Transverse colon (tissue), 4 donors: ENCODE results near the gene LRPAP1. TPM values are rescaled to one million over a fixed set of nuclear protein-coding genes. Genes with fewer than 3 reads are reported as not detected.

ENCODE experiments used
- DNase-seq: peaks from one replicate; pipeline ENCODE4 v3.0.0-alpha.2; 2019
- H3K27ac ChIP-seq, 4 donors: fragments of 200-600 bp; sonication (generic); 2 replicates each; pipeline ENCODE4 v1.5.1; 2016 to 2018; ENCODE audit warnings: inconsistent platforms in 4 of 4
- H3K27me3 ChIP-seq: fragments of 200-600 bp; sonication (generic); 2 replicates; pipeline ENCODE4 v1.5.1; 2017; ENCODE audit warnings: inconsistent platforms
- H3K36me3 ChIP-seq, 4 donors: fragments of 200-600 bp; sonication (generic); 2 replicates each; pipeline ENCODE4 v1.5.1; 2017 to 2019; ENCODE audit warnings: inconsistent platforms in 4 of 4
- H3K4me1 ChIP-seq, 4 donors: fragments of 200-600 bp; sonication (generic); 2 replicates each; pipeline ENCODE4 v1.5.1; 2017 to 2020; ENCODE audit warnings: inconsistent platforms in 4 of 4
- H3K4me3 ChIP-seq, 4 donors: fragments of 200-600 bp; sonication (generic); 1 replicate in 1 of 4; 2 replicates in 3 of 4; pipeline versions ENCODE4 v1.5.1 to v1.6.1; 2017 to 2019; ENCODE audit warnings: inconsistent platforms in 4 of 4
- H3K9me3 ChIP-seq, 2 donors: fragments of 200-600 bp; sonication (generic); 2 replicates each; pipeline ENCODE4 v1.5.1; 2017 to 2019; ENCODE audit warnings: inconsistent platforms in 2 of 2
- EP300 ChIP-seq: sonication (generic); formaldehyde crosslinking; IDR thresholded peaks from one replicate; pipeline ENCODE4 v1.6.1; 2017; ENCODE audit warnings: antibody characterized with exemption, low read depth
- POLR2A ChIP-seq: fragments of 450-650 bp; IDR thresholded peaks from one replicate; pipeline ENCODE4 v1.6.1; 2016; ENCODE audit warnings: antibody characterized with exemption, mild to moderate bottlenecking, moderate library complexity
- POLR2AphosphoS5 ChIP-seq, 3 donors: sonication (generic); formaldehyde crosslinking; IDR thresholded peaks; one replicate each; pipeline ENCODE4 v1.6.1; 2016; ENCODE audit warnings: antibody characterized with exemption in 3 of 3
- WGBS, 2 donors: methylation state at CpG; one replicate each; pipeline ENCODE4 v1.1.5; 2018; ENCODE audit warnings: low coverage in 1 of 2; 5-methylcytosine and 5-hydroxymethylcytosine counted together
- in situ Hi-C, 4 donors: fragments of 200-750 bp; cut with MboI; loops; one replicate each; pipeline versions ENCODE4 v1.15.0 to v1.15.1; 2017; ENCODE audit warnings: low sequenced_read_pairs in 3 of 4, low pct_ligation_motif_present in 1 of 4, low pct_unique_long_range_greater_than_20kb in 1 of 4
- intact Hi-C: fragments of 100-400 bp; cut with DNase I; formaldehyde crosslinking; loops from one replicate; pipeline ENCODE4 v1.15.1; 2023; ENCODE audit warnings: low total_unique reads
- total RNA-seq, 4 donors: library from RNA; depleted of rRNA; stranded (reverse); fragments of >200 nt; gene quantifications; one replicate each; pipeline ENCODE4 v1.1.0, GENCODE V29; 2016
- TF ChIP-seq, protein P1 (sequence below), 5 experiments: fragments of 200-600 bp in 3 of 5; fragments of 450-650 bp in 2 of 5; sonication (generic) in 3 of 5; IDR thresholded peaks; 1 replicate in 2 of 5; 2 replicates in 3 of 5; pipeline ENCODE4 v1.5.1; 2016 to 2017; ENCODE audit warnings: antibody characterized with exemption in 5 of 5, inconsistent platforms in 3 of 5, mild to moderate bottlenecking in 2 of 5, moderate library complexity in 1 of 5

LRPAP1 gene
- total RNA-seq, 4 donors from 2014 or later, result 98.6 to 140 (median 115) TPM

- H3K36me3 ChIP-seq, result no peaks in the 10 kb centered on the region
- 62% methylated on average over 6 of the region's 6 CpGs; no CpG with 5 or more reads in 1 of the 2 donors for WGBS, 2 donors
- DNase-seq, result no peak
- H3K27me3 ChIP-seq, result peaks cover 45% of the 10 kb centered on the region
- intact Hi-C loops (no loop called here), in situ Hi-C loops (no loop called here)
- no peaks in the 10 kb centered on the region for H3K4me1 ChIP-seq
- no peak overlapping the region for H3K27ac ChIP-seq
- TF ChIP-seq EP300 (no peak), POLR2A (no peak), POLR2AphosphoS5 (IDR thresholded peaks at IDR 0.05) (no peak)
- TF ChIP-seq, protein P1, sequence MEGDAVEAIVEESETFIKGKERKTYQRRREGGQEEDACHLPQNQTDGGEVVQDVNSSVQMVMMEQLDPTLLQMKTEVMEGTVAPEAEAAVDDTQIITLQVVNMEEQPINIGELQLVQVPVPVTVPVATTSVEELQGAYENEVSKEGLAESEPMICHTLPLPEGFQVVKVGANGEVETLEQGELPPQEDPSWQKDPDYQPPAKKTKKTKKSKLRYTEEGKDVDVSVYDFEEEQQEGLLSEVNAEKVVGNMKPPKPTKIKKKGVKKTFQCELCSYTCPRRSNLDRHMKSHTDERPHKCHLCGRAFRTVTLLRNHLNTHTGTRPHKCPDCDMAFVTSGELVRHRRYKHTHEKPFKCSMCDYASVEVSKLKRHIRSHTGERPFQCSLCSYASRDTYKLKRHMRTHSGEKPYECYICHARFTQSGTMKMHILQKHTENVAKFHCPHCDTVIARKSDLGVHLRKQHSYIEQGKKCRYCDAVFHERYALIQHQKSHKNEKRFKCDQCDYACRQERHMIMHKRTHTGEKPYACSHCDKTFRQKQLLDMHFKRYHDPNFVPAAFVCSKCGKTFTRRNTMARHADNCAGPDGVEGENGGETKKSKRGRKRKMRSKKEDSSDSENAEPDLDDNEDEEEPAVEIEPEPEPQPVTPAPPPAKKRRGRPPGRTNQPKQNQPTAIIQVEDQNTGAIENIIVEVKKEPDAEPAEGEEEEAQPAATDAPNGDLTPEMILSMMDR (IDR thresholded peaks at IDR 0.05), result no peak
- H3K9me3 ChIP-seq, result no peaks in the 10 kb centered on the region
- H3K4me3 ChIP-seq, result no peak overlapping the region
These were observed 35.1 kb downstream of the LRPAP1 start for GRCh38 chr4:3497095-3497494.

GRCh38 chr4:3496021-3496420 lies 36.2 kb downstream of the LRPAP1 start:
- Histone ChIP-seq H3K4me3 (no peak overlapping the region), H3K36me3 (no peaks in the 10 kb centered on the region), H3K4me1 (no peaks in the 10 kb centered on the region), H3K9me3 (no peaks in the 10 kb centered on the region), H3K27ac (no peak overlapping the region), H3K27me3 (peaks cover 51% of the 10 kb centered on the region)
- 39% methylated on average over 13 of the region's 14 CpGs; no CpG with 5 or more reads in 1 of the 2 donors for WGBS, 2 donors
- in situ Hi-C loops, result no loop called here
- intact Hi-C loops, result no loop called here
- no peak for TF ChIP-seq POLR2AphosphoS5 (IDR thresholded peaks at IDR 0.05)
- TF ChIP-seq, protein P1 (IDR thresholded peaks at IDR 0.05), result no peak
- TF ChIP-seq EP300, result no peak
- TF ChIP-seq POLR2A, result no peak
- no peak for DNase-seq

- Histone ChIP-seq H3K9me3 (no peaks in the 10 kb centered on the region), H3K27ac (no peak overlapping the region), H3K36me3 (no peaks in the 10 kb centered on the region), H3K4me3 (no peak overlapping the region), H3K27me3 (peaks cover 51% of the 10 kb centered on the region), H3K4me1 (no peaks in the 10 kb centered on the region)
- no peak for TF ChIP-seq POLR2AphosphoS5 (IDR thresholded peaks at IDR 0.05)
- TF ChIP-seq, protein P1 (IDR thresholded peaks at IDR 0.05), result no peak
- no peak for TF ChIP-seq EP300
- no peak for TF ChIP-seq POLR2A
- 72% methylated on average over 24 of the region's 28 CpGs; no CpG with 5 or more reads in 1 of the 2 donors for WGBS, 2 donors
- no peak for DNase-seq
- intact Hi-C loops (no loop called here), in situ Hi-C loops (no loop called here)
These were observed 36.8 kb downstream of the LRPAP1 start for GRCh38 chr4:3495204-3495975.

DNA sequence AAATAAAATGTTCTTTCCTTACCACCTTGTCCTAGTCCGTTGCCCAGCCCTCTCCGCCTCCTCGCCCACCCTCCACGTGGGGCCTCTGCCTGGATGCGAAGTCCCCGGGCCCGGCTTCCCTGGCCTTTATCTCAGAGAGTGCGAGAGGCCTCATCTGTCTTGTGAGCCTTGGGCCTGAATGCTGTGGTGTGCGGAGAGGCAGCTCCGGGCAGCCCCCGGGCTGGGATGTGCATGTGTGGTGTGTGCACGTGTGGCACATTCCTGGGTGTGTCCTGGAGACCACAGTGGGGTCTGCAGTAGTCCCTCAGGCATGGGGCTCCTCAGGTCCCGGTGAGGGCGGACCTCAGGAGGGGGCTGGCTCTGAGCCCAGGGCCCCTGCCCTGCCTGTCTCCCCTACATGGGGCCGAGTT lies 37.8 kb downstream of the LRPAP1 start:
- intact Hi-C loops (no loop called here), in situ Hi-C loops (no loop called here)
- WGBS, 2 donors, result 54% methylated on average over 15 of the region's 15 CpGs; no CpG with 5 or more reads in 1 of the 2 donors
- TF ChIP-seq POLR2A, result no peak
- no peak for TF ChIP-seq EP300
- TF ChIP-seq, protein P1 (IDR thresholded peaks at IDR 0.05), result no peak
- no peak for TF ChIP-seq POLR2AphosphoS5 (IDR thresholded peaks at IDR 0.05)
- DNase-seq, result no peak
- no peak overlapping the region for H3K4me3 ChIP-seq
- H3K36me3 ChIP-seq, result no peaks in the 10 kb centered on the region
- H3K9me3 ChIP-seq, result no peaks in the 10 kb centered on the region
- H3K27me3 ChIP-seq, result peaks cover 52% of the 10 kb centered on the region
- H3K27ac ChIP-seq, result no peak overlapping the region
- H3K4me1 ChIP-seq, result no peaks in the 10 kb centered on the region
